ENCODE data around the gene IP6K3.

Gene IP6K3

DNA sequence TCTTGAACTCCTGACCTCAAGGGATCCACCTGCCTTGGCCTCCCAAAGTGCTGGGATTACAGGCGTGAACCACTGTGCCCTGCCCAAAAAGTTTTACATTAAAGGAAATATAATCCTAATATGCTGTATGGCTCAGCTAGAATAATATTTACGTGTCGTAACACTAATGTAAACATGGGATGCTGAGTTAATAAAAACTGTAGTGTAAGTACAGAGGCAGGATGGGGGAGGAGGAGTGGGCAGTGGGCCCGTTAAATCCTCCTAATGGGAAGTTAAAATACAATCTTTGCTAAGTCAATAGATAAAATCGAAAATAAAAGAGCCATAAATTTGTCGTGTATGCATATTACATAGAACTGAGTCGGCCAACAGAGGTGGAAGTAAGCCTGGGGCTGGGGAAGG lies 12.1 kb upstream of the IP6K3 start:
- DNase-seq = no peak

DNA sequence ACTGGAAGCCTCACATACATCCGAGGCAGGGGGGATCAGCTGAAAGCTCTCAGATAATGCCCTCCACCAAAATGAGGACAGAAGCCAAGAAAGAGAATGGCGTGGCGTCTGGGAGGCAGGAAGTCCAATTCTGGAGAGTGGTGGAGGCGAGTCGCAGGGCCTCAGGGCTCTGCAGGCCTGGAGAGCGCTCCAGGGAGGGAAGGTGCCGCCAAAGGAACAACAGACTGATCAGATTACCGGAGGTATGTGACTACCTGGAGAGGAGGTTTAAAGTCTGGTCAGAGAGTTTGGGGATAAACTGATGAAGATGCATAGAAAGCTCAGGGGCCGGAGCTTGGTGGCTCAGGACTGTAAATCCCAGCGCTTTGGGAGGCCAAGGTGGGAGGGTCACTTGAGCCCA lies 11.2 kb upstream of the IP6K3 start:
- no peak for DNase-seq

DNA sequence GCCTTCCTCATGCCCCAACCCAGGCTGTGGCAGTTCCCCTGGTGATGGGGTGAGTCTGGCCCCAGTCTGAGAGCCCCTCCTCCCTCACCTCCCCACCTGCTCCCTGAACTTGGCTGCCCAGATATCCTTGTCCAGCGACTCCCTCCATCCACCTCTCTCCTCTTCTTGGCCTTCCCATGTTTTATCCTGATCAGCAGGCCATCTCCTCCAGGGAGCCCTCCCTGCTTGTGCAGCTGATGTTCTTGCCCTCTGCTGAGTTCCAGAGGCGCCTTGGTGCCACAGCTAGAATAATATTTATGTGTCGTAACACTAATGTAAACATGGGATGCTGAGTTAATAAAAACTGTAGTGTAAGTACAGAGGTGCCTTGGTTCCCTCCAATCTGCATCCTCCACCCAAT lies 10.4 kb upstream of the IP6K3 start:
- no peak for DNase-seq

DNA sequence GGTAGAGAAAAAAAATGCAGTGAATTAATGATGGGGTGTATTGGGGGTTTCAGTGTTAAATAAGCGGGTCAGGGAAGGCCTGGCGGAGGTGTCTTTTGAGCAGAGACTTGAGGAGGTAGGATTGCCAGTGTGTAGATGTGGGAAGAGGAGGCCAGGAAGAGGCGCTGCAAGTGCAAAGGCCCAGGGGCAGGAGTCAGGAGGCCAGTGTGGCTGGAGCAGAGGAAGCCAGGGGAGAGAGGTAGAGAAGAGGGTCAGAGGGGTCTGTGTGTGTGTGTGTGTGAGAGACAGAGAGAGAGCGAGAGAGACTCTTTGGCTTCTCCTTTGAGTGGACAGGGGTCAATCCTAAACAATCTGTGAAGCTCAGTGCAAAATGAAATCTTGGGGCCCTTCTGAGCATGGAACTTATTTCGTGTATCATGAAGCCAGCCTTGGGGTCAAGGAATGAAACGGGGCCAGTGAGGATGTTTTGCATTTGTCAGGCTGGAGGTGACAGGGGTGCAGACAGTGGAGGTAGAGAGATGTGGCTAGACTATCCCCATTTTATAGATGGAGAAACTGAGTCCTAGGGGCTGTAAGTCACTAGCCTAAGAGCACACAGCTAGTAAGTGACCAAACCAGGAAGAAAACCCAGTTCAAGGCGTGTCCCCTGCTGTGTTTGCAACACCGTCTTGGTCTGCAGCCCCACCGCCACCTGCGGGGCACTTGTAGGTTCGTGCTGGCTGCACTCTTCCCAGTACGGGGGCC lies 9.7 kb upstream of the IP6K3 start:
- DNase-seq = no peak

DNA sequence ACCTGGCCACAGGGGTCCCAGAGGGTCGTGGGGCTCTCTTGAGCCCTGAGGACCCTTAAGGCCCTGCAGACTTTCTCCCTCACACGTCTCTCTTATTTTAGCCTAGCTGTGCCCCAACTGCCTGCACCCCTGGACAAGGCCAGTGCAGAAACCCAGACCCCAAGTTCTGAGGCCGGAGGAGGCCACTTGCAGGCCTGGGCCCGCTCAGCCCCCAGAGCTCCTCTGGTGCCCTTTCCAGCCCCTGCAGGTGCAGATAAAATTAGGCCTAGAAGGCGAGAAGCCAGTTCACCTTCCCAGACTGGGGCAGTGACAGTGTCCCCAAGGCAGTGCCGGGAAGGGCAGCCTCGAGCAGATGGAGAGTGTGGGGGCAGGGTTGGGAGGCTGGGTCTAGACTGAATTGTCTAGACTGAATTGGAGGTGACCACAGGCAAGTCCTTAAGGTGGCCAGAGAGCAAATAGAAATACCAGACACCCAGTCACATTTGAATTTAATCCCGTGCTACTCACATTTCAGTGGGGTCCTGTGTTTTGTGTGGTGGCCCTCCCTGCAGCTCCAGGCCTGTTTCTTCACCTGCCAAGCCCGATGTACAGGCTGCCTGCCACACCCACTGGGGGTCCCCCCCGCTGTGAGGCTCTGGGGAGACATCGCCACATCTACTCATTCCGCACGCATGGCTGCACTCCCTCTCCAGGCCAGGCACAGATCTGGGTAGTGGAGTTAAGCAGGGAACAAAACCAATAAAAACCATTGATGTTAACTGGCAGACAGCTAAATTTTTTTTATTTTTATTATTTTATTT lies 8.6 kb upstream of the IP6K3 start:
- DNase-seq = no peak

DNA sequence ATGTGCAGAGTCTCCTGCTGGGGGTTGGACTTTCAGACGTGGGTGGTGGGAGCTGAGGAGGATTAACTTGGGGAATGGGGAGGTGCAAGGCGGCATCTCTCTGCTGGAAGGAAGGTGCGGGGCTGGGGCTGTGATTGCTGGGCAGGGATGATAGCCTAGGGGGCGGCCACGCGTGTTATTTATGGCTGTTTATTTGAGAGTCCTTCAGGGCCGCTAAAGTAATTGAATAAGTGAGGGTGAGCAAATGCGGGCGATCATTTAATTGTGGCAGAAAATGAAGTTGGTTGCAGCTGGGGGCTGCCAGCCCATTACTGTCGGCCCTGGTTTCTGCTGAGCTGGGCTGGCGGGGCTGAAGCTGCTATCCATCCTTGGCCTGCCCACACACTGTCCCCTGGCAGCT lies 7.5 kb upstream of the IP6K3 start:
- no peak for DNase-seq

DNA sequence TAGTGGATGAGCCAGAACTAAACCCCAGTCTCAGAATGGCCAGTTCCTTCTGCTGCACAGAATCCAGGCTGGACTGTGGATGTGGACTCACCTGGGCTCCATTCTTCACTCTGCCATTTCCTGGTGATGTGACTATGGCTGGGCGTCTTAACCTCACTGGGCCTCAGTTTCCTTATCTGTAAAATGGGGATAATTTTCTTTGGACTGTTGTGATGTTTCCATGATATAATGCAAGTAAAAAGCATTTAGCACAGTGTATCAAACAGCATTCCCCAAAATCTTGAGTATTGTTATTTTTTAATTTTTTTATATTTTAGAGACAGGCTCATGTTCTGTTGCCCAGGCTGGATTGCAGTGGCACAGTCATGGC lies 5.9 kb upstream of the IP6K3 start:
- no peak for DNase-seq

DNA sequence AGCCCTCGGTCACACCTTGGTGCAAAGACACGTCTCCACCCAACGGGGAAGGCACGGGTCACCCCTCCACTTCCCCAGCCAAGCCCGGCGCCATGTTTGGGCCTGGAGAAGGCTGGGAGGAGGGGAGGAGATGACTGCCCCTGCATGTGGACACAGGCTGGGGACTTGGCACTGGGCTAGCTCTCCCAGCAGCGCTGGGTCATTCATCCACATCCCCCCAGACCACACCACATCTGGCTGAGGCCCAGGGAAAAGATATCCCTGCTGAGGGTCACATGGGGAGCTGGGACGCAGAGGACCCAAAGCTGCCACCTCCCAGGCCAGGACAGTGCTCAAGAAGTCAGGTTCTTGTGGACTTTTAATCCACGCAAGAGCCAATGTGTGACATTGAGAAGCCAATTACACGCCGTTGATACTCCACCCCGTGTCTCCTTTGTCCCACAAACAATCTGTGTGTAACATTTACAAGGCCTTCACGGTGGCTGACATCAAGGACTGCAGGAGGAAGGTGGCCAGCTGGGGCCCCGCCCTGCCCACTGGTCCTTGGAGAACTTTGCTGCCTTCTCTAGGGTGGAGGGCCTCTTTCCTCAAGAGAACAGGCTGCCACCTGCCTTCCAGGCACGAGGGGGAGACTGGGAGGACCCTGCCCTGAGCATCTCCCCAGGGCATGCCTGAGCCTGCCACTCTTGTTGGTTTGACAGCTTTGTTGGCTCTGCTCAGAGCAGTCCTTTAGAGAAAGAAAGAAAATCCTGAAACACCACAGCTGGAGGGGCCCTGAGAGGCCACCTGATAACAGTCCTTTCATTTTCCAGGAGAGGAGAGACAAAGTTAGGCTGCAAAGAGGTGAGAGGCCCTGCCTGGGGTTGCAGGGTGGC lies 5.3 kb upstream of the IP6K3 start:
- DNase-seq = no peak

DNA sequence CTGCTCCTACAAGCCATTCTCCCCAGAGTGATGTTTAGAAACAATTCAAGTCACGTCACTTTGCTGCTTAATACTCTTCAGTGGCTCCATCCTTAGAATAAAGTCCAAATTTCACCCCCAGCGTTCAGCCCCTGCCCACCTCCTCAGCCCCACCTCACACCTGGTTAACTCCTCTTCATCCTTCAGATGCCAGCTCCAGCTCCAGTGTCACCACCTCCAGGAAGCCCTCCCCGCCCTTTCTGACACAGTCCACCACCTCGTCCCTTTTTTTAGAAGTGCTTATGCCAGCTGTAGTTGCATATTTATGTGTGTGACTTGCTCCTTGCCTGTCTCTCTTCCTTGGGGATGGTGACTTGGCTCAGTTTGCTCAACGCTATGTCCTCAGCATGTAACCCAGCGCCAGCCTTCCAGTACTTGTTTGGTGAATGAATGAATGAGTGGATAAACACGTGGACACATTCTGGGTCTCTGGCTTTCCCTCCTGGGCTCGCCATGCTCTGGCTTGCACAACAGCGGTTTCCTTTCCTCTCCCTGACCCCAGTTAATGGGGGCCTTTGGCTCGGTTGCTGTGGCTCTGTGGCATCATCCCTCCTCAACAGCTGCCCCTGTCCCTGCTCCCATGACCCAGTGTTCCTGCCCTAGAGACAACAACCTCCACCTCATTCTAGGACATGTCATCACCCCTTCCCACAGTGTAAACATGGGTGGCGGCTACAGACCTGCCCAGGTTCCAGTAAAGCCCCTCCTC lies 3.7 kb upstream of the IP6K3 start:
- DNase-seq = no peak

DNA sequence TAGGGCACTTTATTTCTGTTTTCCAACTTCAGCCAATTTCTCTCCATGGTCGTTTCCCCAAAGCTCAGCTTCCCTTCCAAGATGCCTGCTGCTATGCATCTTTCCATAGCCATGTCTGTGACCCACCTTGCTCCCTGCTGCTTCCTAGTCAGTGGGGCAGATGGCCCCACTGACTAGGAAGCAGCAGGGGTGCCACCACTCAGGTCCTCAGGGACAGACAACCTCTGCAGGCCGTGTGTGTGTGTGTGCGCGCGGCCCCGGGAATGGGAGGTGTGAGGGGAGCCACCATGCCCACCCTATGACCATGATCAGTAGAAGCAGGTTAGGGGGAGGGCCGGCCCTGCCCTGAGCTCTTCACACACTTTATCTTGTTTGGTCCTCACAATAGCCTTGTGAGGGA lies 2.7 kb upstream of the IP6K3 start:
- no peak for DNase-seq

DNA sequence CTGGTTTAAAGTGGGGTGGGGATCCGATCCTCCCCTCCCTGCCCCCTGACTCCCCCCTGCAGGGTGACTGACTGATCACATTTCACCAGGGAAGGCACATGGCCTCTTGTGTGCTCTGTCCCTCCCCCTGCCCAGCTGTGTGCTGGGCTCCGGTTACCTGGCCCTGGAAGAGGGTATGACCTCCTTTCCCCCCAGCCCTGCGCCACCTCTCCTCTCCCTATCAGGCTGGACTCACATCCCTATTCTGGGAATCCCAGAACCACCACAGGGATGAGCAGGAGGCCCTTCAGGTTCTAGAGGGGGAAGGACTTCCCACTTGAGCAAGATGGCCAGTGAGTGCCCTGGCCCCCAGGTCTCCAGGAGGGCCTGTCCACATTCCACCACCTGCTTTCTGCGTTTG lies 2.1 kb upstream of the IP6K3 start:
- DNase-seq = no peak

DNA sequence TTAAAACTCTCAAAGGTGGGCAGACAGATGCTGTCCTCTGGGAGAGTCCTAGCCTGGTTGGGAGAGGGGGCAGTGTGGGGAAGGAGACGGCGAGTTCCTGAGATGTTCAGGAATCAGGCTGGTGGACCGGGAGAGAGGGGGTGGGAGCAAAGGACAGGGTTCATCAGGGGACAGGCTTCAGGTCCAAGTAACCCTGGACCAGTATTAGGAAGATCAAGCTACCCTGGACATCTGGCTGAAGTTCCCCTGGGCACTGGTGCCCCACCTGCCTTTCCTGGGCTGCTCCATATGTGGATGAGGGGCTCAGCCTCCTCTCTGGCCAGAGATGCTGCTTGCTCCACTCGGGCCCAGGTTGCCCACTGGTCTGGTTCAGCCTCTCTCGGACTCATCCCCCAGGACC lies 1.1 kb upstream of the IP6K3 start:
- DNase-seq = no peak

DNA sequence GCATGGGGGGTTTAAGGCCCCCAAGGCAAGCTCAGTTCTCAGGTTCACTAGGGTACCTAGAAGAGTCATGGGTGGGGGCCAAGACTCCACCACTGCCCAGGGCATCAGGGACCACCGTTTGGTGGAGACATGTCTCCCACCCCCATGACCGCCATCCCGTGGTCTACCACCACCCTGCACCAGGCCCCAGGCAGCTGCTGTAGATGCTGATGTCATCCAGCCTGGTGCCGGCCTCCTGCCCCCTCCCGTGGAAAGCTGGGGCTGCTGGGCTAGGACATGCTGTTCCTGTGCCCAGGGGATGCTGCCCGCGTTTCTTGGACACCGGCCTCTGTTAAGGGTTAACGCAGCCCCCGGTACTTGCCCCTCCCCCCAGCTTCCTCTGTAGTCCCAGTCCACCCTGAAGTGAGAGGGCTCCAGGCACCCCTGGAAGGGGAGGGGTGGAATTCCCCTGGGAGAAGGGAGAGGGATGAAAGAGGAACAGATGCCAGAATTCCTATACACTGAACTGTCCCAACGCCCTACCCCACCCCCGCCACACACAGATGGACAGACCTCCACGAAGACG lies 587 bp downstream of the IP6K3 start:
- no peak for DNase-seq

DNA sequence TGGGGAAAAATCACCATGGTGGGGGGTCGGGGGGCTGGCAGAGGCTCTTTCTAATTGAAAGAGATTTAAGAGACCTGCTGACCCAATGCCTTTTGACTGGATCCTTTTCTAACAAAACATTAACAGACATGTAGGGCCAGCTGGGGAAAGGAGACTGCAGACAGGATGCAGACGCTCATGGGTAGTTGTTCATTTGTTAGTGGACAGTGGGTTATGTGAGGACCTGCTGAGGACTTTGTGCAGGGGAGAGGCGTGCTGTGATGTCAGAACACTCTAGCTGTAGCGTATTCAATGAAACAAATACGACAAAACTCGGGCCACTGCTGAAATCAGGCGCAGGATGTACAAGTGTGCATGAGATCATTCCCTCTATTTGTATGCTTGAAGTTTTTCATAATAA lies 1.2 kb downstream of the IP6K3 start:
- no peak for DNase-seq

DNA sequence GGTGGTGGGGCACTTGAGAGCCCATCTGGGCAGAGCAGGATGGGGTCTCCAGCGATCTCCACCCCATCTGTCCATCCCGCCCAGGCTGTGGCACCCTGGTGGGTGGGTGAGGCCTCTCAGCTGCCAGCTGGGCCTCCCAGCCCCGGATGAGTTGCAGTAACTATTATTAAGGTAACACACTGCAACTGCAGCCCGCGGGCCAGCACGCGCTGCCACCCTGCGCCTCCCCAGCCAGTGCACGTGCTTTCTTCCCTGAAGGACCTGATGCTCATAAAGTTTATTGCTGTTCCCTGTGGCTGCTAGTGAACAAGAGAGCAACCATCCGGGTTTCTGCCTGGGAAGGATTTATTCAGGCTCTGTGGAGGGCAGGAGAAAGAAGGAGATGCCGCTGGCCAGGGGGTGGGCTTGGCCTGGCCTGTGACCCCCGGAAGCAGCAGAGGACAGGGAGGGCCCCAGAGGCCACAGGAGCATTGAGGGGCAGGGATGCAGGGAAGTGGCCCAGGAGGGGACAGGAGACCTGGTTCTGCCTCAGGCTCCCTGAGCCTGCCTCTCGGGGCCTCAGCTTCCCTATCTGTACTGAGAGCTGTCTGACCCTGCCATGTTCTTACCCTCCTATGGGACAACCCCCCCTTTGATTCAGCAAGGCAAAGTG lies 1.7 kb downstream of the IP6K3 start:
- DNase-seq = no peak

DNA sequence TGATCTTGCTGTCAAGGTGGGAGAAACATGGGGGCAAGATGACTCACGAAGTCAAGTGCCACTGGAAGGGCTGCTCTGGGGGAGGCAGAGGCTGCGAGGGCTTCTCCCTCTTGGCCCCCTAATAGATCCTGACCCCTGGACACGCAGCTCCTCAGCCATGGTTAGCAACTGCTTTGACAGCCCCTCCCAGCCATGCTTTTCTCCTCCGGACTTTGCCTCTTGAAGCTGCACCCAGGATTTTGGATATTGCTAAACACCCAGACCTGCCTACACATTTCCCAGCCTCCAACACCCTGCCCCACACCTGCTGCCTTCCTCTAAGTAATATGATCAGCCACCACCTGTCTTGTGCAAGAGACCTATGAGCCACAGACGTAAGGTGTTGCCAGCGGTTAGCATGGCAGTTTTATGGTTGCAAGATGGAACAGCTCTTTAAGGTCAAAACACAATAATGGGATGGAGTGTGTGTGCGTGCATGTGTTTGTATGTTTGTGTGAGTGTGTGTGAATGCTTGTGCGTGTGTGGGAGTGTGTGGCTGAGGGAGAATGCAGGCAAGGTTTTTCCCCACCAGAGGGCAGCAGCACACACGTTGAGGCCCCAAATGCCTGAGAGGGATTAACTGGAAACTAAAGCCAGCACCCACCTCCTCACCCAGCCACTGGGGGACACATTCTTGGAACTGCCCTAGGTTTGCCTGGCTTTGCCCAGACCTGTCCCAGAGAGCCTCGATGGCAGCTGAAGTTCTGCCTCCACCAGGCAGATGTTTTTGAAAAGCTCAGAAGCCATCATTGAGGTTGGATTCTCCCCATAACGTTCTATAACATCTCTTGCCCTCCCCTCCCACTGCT lies 2.5 kb downstream of the IP6K3 start:
- peak; percentile 62 to 70 for DNase-seq

DNA sequence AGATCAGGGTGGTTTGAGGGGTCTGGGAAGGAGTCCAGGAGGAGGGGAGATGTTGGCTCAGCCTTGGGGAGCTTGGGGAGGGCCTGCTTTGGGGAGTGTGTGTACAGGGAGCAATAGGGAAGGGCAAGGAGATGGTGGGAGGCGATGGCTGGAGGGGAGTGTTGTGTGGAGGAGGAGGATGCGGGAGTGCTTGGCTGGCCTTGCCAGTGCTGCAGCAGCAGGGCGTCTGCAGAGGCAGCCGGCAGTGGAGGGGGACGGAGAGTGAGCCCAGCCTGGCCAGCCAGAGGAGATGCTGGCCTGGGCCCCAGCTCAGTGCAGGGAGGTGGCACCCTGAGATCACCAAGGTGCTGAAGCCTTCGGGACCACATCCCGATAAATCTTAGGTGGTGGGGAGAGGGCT lies 3.9 kb downstream of the IP6K3 start:
- DNase-seq = no peak

DNA sequence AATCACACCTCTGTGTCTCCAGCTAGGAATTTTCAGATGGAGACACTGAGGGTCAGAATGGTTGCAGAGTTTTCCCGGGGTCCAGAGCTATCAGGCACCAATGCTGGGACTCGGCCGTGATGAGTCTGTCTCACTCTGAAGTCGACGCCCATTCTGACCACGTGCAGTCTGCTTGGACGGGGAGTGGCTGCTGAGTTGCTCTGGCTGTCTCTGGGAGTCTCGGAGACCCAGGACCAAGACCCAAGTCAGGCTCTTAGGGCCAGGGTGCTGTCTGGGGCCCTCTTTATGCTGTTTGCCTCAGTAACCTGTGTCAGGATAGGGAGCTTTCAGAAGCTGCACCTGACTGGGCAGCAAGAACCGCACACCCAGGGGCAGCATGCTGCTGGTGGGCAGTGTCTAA lies 4.6 kb downstream of the IP6K3 start:
- DNase-seq = no peak

DNA sequence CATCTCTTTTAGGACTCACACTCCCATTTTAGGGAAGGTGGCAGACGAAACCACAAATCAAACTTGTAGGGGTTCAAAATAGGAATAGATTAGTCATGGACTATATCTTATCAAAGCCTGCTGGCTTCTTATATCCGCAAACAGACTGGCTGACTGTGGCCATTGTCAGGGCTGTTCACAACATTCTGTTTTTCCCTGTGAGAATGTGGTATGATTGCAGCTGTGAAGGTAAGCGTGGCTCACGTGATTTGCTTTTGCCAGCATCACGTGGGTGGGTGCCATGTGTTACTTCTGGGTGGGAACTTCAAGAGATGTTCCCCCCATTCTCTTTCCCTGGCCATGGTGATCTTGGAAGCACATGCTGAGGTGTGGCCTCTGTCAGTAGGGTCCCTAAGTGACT lies 5.9 kb downstream of the IP6K3 start:
- DNase-seq = no peak

DNA sequence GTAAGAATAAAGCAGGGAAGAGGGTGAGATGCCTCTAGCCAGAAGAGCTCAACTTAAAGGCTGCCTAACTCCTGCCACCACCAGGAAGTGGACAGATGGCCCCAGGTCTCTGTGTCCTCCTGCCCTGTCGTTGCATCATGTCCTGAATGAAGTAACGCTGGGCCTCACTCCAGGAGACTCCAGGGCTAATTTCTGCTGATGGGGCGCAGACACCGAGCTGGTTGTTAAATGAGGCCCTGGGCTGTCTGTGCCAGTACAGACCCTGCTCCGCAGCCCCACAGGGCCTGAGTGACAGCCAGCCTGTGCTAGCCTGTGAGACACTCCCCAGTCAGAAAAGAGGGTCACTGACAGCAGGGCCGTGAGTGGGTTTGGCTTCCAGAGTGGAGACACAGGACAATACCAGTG lies 6.5 kb downstream of the IP6K3 start:
- peak in 1 of 2 donors; percentile 9 for DNase-seq

DNA sequence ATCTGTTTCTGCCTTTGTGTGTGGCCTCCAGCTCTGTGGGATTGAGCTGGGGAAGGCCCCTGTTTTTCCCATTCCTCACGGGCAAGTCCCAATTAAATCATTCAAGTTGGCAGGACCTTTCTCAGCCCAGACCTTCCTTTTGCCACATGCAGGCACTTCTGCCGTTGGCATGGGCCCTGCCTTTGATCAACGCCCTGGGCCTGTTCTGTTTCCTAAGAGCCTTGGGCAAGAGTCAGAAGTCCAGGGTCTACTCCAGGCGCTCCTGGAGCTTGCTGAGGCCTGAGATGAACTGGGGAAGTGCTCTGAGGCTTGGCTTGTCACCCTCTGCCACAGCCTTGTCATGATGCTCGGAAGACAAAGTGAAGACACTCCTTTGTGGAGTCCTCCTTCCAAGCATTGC lies 7.1 kb downstream of the IP6K3 start:
- DNase-seq = no peak
